ENCODE measurements around the gene MFSD2B. TPM values are rescaled to one million over a fixed set of nuclear protein-coding genes. Genes with fewer than 3 reads are reported as not detected.

Gene MFSD2B
- total and polyA plus RNA-seq, 10 of the 15 experiments (the other 5 are each of a cell fraction or from before 2014, with no cell fraction given): 0.07 to 0.51 (median 0.16) TPM; not detected in 4

DNA sequence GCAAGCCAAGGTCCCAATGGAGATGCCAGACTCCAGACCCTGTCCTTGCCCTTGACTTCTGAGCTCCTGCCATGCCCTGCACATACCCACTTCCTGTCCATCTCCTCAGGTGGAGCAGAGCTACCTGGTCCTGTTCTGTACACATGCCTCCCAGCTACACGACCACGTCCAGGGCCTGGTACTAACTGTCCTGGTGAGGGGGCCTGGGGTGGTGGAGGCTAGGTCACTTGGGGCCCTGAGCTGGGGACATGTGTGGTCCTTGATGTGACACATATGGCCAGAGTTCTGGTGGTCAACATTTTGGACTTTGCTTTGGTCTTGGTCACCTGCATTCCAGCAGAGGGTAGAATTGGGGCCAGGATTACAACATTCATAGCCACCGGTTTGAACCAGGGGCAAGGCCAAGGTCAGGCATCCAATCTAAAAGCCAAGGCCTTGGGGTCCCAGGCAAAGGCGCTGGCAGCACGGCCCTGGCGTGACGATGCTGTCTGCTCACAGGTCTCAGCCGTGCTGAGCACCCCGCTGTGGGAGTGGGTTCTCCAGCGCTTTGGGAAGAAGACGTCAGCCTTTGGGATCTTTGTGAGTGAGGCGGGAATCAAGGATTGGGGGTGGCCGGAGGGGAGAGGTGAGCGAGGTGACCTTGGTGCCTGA is 12.6 kb downstream of the MFSD2B start:
- H3K4me2 ChIP-seq (ENCODE audit: control insufficient read depth, insufficient read depth): no peak overlapping the region
- FAIRE-seq (no peak), ATAC-seq (no peak), DNase-seq (ENCODE audit: low read depth, low spot score) (no peak)
- no peaks in the 10 kb centered on the region for H3K79me2 ChIP-seq (ENCODE audit: control insufficient read depth, insufficient read depth, low read length)
- H3K9me3 ChIP-seq (replicated peaks; ENCODE audit: control insufficient read depth, insufficient read depth, low read length): no peaks in the 10 kb centered on the region
- ChIA-PET POLR2A (no interaction called here), CTCF (interaction anchor here (0.6 kb wide), 1 partner anchor 217 kb away, joined by 3 read pairs; no protein-coding TSS in a partner anchor), RAD21 (ENCODE audit: unreplicated experiment) (interaction anchor here (1.3 kb wide), 1 partner anchor 62 kb away, joined by 3 read pairs; the partner anchor contains the start of gene TP53I3), SMC1A (ENCODE audit: uncharacterized antibody, unreplicated experiment) (no interaction called here)
- no peak overlapping the region for H3K27ac ChIP-seq (ENCODE audit: control insufficient read depth, insufficient read depth)
- 87% methylated on average over 14 of the region's 14 CpGs for WGBS (ENCODE audit: insufficient coverage, insufficient replicate concordance, low lambda C conversion rate, missing lambda C conversion rate)
- H2AFZ ChIP-seq (ENCODE audit: control insufficient read depth, low read depth, low read length): no peak overlapping the region
- H3K36me3 ChIP-seq (ENCODE audit: control insufficient read depth in 2 of 2, insufficient read depth in 2 of 2, low read length in 1 of 2): peaks cover 0 to 8% of the 10 kb centered on the region in 2 experiments; a peak in 3 of 4 replicates
- intact Hi-C loops (cut with micrococcal nuclease; ENCODE audit: unreplicated experiment) (no loop called here), in situ Hi-C loops (cut with MboI) (no loop called here)
- no peak overlapping the region for H3K4me3 ChIP-seq
- H3K27me3 ChIP-seq (replicated peaks in 1 of 2; ENCODE audit: control insufficient read depth in 2 of 2, insufficient read depth in 2 of 2, low read length in 1 of 2): no peaks in the 10 kb centered on the region
- no peak for TF ChIP-seq POU2F2 (IDR thresholded peaks at IDR 0.05; ENCODE audit: borderline replicate concordance, low read depth, low read length)
- TF ChIP-seq SREBF2 (IDR thresholded peaks at IDR 0.05; ENCODE audit: low read length): no peak
- TF ChIP-seq, protein P1, sequence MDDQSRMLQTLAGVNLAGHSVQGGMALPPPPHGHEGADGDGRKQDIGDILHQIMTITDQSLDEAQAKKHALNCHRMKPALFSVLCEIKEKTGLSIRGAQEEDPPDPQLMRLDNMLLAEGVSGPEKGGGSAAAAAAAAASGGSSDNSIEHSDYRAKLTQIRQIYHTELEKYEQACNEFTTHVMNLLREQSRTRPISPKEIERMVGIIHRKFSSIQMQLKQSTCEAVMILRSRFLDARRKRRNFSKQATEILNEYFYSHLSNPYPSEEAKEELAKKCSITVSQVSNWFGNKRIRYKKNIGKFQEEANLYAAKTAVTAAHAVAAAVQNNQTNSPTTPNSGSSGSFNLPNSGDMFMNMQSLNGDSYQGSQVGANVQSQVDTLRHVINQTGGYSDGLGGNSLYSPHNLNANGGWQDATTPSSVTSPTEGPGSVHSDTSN (IDR thresholded peaks at IDR 0.05; ENCODE audit: insufficient replicate concordance, low read depth, low read length): no peak
- TF ChIP-seq WRNIP1 (IDR thresholded peaks at IDR 0.05; ENCODE audit: borderline replicate concordance, low read depth, low read length): no peak
- no peak for TF ChIP-seq SIN3A (IDR thresholded peaks at IDR 0.05; ENCODE audit: low read depth, low read length)
- no peak for TF ChIP-seq RCOR1 (conservative IDR thresholded peaks at IDR 0.05; ENCODE audit: low read depth, low read length)
- no peaks in the 10 kb centered on the region for H4K20me1 ChIP-seq (ENCODE audit: control insufficient read depth, insufficient read depth)
- no peak overlapping the region for H3K9ac ChIP-seq (ENCODE audit: control insufficient read depth, insufficient read depth, low read length)
- H3K4me1 ChIP-seq (ENCODE audit: control insufficient read depth, insufficient read depth, low read length): no peaks in the 10 kb centered on the region
- BruUV-seq (replicated peaks): no TSS peak
